CD14-positive monocyte (primary cell): Measurements from ENCODE around the gene PLEKHA8. TPM values are rescaled to one million over a fixed set of nuclear protein-coding genes. Genes with fewer than 3 reads are reported as not detected.

Source experiments
- DNase-seq, 3 donors: peaks; one replicate each; pipeline ENCODE4 v3.0.0-alpha.2; 2011 to 2022
- H2AFZ ChIP-seq: 2 replicates; pipeline ENCODE4 v1.6.0; 2012; ENCODE audit warnings: mild to moderate bottlenecking, low read depth, low read length, inconsistent platforms; ENCODE audit not compliant: insufficient read depth, poor library complexity, severe bottlenecking
- H3K27ac ChIP-seq, 2 donors: 1 replicate in 1 of 2; 2 replicates in 1 of 2; pipeline ENCODE4 v1.5.1; 2012 to 2013; ENCODE audit warnings: low read length in 2 of 2, control low read depth in 1 of 2, inconsistent platforms in 1 of 2, low read depth in 1 of 2, mild to moderate bottlenecking in 1 of 2
- H3K27me3 ChIP-seq, 2 donors: one replicate each; pipeline versions ENCODE4 v1.6.0 to v1.6.1; 2011 to 2013; ENCODE audit warnings: low read length in 2 of 2; ENCODE audit not compliant: control insufficient read depth in 2 of 2, insufficient read depth in 2 of 2
- H3K36me3 ChIP-seq, 2 donors: replicated peaks in 1 of 2; 1 replicate in 1 of 2; 2 replicates in 1 of 2; pipeline versions ENCODE4 v1.5.1 to v1.6.1; 2012 to 2013; ENCODE audit warnings: low read length in 2 of 2, control low read depth in 1 of 2, inconsistent platforms in 1 of 2, mild to moderate bottlenecking in 1 of 2; ENCODE audit not compliant: insufficient read depth in 2 of 2, control insufficient read depth in 1 of 2
- H3K4me1 ChIP-seq, 2 donors: 1 replicate in 1 of 2; 2 replicates in 1 of 2; pipeline versions ENCODE4 v1.5.1 to v1.6.1; 2012 to 2013; ENCODE audit warnings: low read length in 2 of 2, control low read depth in 1 of 2, inconsistent platforms in 1 of 2, mild to moderate bottlenecking in 1 of 2, moderate library complexity in 1 of 2; ENCODE audit not compliant: insufficient read depth in 2 of 2, control insufficient read depth in 1 of 2
- H3K4me2 ChIP-seq: replicated peaks from 2 replicates; pipeline ENCODE3; 2012; ENCODE audit warnings: low read length, moderate library complexity, mild to moderate bottlenecking; ENCODE audit not compliant: poor library complexity, severe bottlenecking; ENCODE audit errors: extremely low read depth
- H3K4me3 ChIP-seq, 3 experiments: fragments of 200-600 bp in 1 of 3; sonication (generic) in 1 of 3; replicated peaks in 1 of 3; 1 replicate in 2 of 3; 2 replicates in 1 of 3; pipeline ENCODE4 v1.5.1; 2011 to 2013; ENCODE audit warnings: low read length in 3 of 3, mild to moderate bottlenecking in 3 of 3, control low read depth in 2 of 3, low read depth in 2 of 3, inconsistent platforms in 1 of 3, moderate library complexity in 1 of 3
- H3K79me2 ChIP-seq: 2 replicates; pipeline ENCODE4 v1.6.0; 2012; ENCODE audit warnings: mild to moderate bottlenecking, control low read depth, inconsistent platforms, low read length, moderate library complexity; ENCODE audit not compliant: insufficient read depth
- H3K9ac ChIP-seq: 2 replicates; pipeline ENCODE4 v1.6.0; 2017; ENCODE audit warnings: low read length, mild to moderate bottlenecking; ENCODE audit not compliant: insufficient read depth, poor library complexity, severe bottlenecking
- H3K9me3 ChIP-seq, 2 donors: replicated peaks in 1 of 2; 1 replicate in 1 of 2; 2 replicates in 1 of 2; pipeline versions ENCODE4 v1.5.1 to v1.6.1; 2012 to 2013; ENCODE audit warnings: low read length in 2 of 2, control low read depth in 1 of 2; ENCODE audit not compliant: control insufficient read depth in 1 of 2, insufficient read depth in 1 of 2
- H4K20me1 ChIP-seq: 2 replicates; pipeline ENCODE4 v1.6.0; 2012; ENCODE audit warnings: mild to moderate bottlenecking, low read length, control low read depth, moderate library complexity; ENCODE audit not compliant: insufficient read depth
- H3K27ac Mint-ChIP-seq, 7 donors: one replicate each; pipeline ENCODE4 v1.8.0; 2020; ENCODE audit warnings: mild to moderate bottlenecking in 7 of 7, mixed read lengths in 7 of 7, moderate library complexity in 6 of 7, inconsistent platforms in 2 of 7
- H3K27me3 Mint-ChIP-seq, 3 donors: one replicate each; pipeline ENCODE4 v1.8.0; 2021 to 2022; ENCODE audit warnings: low read depth in 3 of 3, mild to moderate bottlenecking in 3 of 3, mixed read lengths in 3 of 3, moderate library complexity in 3 of 3, inconsistent platforms in 1 of 3
- H3K36me3 Mint-ChIP-seq, 2 donors: one replicate each; pipeline ENCODE4 v1.8.0; 2020; ENCODE audit warnings: mixed read lengths in 2 of 2, inconsistent platforms in 1 of 2, mild to moderate bottlenecking in 1 of 2
- H3K4me1 Mint-ChIP-seq: one replicate; pipeline ENCODE4 v1.8.0; 2020; ENCODE audit warnings: mild to moderate bottlenecking, mixed read lengths
- H3K4me3 Mint-ChIP-seq, 2 donors: one replicate each; pipeline ENCODE4 v1.8.0; 2020; ENCODE audit warnings: mild to moderate bottlenecking in 2 of 2, mixed read lengths in 2 of 2, moderate library complexity in 1 of 2
- H3K9me3 Mint-ChIP-seq, 7 donors: one replicate each; pipeline ENCODE4 v1.8.0; 2020 to 2022; ENCODE audit warnings: mixed read lengths in 7 of 7, mild to moderate bottlenecking in 6 of 7, moderate library complexity in 6 of 7, inconsistent platforms in 2 of 7
- CTCF ChIP-seq: fragments of 200-600 bp; IDR thresholded peaks from one replicate; pipeline ENCODE4 v1.8.0; 2022; ENCODE audit warnings: antibody characterized with exemption, mild to moderate bottlenecking
- WGBS: methylation state at CpG from one replicate; pipeline ENCODE4 v1.1.5; 2013; ENCODE audit warnings: missing lambda C conversion rate; ENCODE audit not compliant: insufficient coverage; 5-methylcytosine and 5-hydroxymethylcytosine counted together
- intact Hi-C, 2 donors: fragments of 100-400 bp; cut with micrococcal nuclease; formaldehyde crosslinking; loops; one replicate each; pipeline versions ENCODE4 v1.15.0 to v1.15.1; 2023
- polyA plus RNA-seq, 3 donors: library from polyadenylated mRNA; depleted of rRNA in 1 of 3; unstranded in 2 of 3; stranded (reverse) in 1 of 3; fragments of 300-500 nt in 2 of 3; fragments of >200 nt in 1 of 3; fragmentation: Illumina TruSeq in 2 of 3; gene quantifications; 1 replicate in 2 of 3; 2 replicates in 1 of 3; pipeline ENCODE4 v1.2.3, GENCODE V29; 2012 to 2021

PLEKHA8 gene
- polyA plus RNA-seq, 3 donors, result 2.4 to 2.7 (median 2.6) TPM

- intact Hi-C loops, result loop anchor here (5.0 to 10.0 kb wide), 4 partner anchors 55 to 255 kb away; partner anchors contain the start of gene ZNRF2 (in 1 of the 2)
These were observed 141.4 kb downstream of the PLEKHA8 start for GRCh38 chr7:30169579-30169978.

GRCh38 chr7:30170476-30171205 lies 142.4 kb downstream of the PLEKHA8 start:
- H3K27ac Mint-ChIP-seq, result peak overlapping the region; percentile 63 to 95 (median 88)
- H2AFZ ChIP-seq, result no peak overlapping the region
- 66% methylated on average over 3 of the region's 6 CpGs for WGBS
- H4K20me1 ChIP-seq, result no peaks in the 10 kb centered on the region
- H3K4me1 Mint-ChIP-seq, result peaks cover 70% of the 10 kb centered on the region
- H3K4me3 Mint-ChIP-seq, result peak overlapping the region in 1 of 2 donors; percentile 19
- H3K4me1 ChIP-seq, result peaks cover 46 to 59% of the 10 kb centered on the region in 2 donors
- no peaks in the 10 kb centered on the region for H3K9me3 ChIP-seq
- peaks cover 0 to 1% (median 0%) of the 10 kb centered on the region in 3 donors for H3K27me3 Mint-ChIP-seq
- H3K4me2 ChIP-seq, result no peak overlapping the region
- no peak overlapping the region for H3K9ac ChIP-seq
- H3K4me3 ChIP-seq, result no peak overlapping the region
- no peaks in the 10 kb centered on the region for H3K27me3 ChIP-seq
- peak; percentile 88 to 96 (median 89) for DNase-seq
- H3K79me2 ChIP-seq, result no peaks in the 10 kb centered on the region
- H3K9me3 Mint-ChIP-seq, result peaks cover 0 to 2% (median 0%) of the 10 kb centered on the region in 7 donors
- peak overlapping the region; percentile 39 to 79 for H3K27ac ChIP-seq
- intact Hi-C loops, result no loop called here
- TF ChIP-seq CTCF, result no peak
- peaks cover 0 to 16% of the 10 kb centered on the region in 2 donors for H3K36me3 Mint-ChIP-seq
- H3K36me3 ChIP-seq, result no peaks in the 10 kb centered on the region

More at GRCh38 chr7:30169579-30169978, 141.4 kb downstream of the PLEKHA8 start:
- Mint-ChIP-seq H3K4me1 (peaks cover 76% of the 10 kb centered on the region), H3K36me3 (peaks cover 0 to 16% of the 10 kb centered on the region in 2 donors), H3K9me3 (no peaks in the 10 kb centered on the region), H3K27ac (peak overlapping the region in 5 of 7 donors; percentile 35 to 93 (median 58)), H3K27me3 (no peaks in the 10 kb centered on the region), H3K4me3 (no peak overlapping the region)
- peak in 1 of 3 donors; percentile 47 for DNase-seq
- H3K4me2 ChIP-seq, result no peak overlapping the region
- TF ChIP-seq CTCF, result no peak
- H4K20me1 ChIP-seq, result no peaks in the 10 kb centered on the region
- no peaks in the 10 kb centered on the region for H3K79me2 ChIP-seq
- no peak overlapping the region for H3K4me3 ChIP-seq
- H3K27ac ChIP-seq, result peak overlapping the region in 1 of 2 donors; percentile 79
- no peak overlapping the region for H3K9ac ChIP-seq
- H3K9me3 ChIP-seq, result no peaks in the 10 kb centered on the region
- no peaks in the 10 kb centered on the region for H3K27me3 ChIP-seq
- no peak overlapping the region for H2AFZ ChIP-seq
- WGBS, result 100% methylated on average over 2 of the region's 2 CpGs
- no peaks in the 10 kb centered on the region for H3K36me3 ChIP-seq
- peaks cover 55 to 63% of the 10 kb centered on the region in 2 donors for H3K4me1 ChIP-seq
